Astrocyte of the spinal cord (primary cell): ENCODE measurements around the gene ADSL.

Source experiments
- DNase-seq: peaks from one replicate; pipeline ENCODE4 v3.0.0; 2011; ENCODE audit warnings: low read depth, low spot score
- H3K4me3 ChIP-seq: 2 replicates; pipeline ENCODE4 v1.5.1; 2011; ENCODE audit warnings: low read depth, mild to moderate bottlenecking, low read length, moderate library complexity
- CTCF ChIP-seq: IDR thresholded peaks from 2 replicates; pipeline ENCODE4 v1.5.1; 2012; ENCODE audit warnings: low read depth, mild to moderate bottlenecking, low read length, inconsistent platforms
- in situ Hi-C: cut with HindIII; loops from 2 replicates; pipeline ENCODE4 v1.10.0; 2017; ENCODE audit warnings: low sequenced_read_pairs

The ADSL gene

GRCh38 chr22:40346185-40347118 lies at the start of gene ADSL:
Gene ADSL, plus strand, starts transcription at chr22:40346500. Its CDS starts 59 bp downstream, at chr22:40346559.
- DNase-seq: peak; percentile 88
- H3K4me3 ChIP-seq: peak within 1 kb of the TSS; percentile 68
- in situ Hi-C loops: no loop called here
- TF ChIP-seq CTCF: no peak

GRCh38 chr22:40300316-40300715 lies 46.0 kb upstream of the ADSL start:
- in situ Hi-C loops: no loop called here
- TF ChIP-seq CTCF: no peak
- DNase-seq: no peak
- no peak overlapping the region for H3K4me3 ChIP-seq

GRCh38 chr22:40300884-40301672 lies 45.2 kb upstream of the ADSL start:
- H3K4me3 ChIP-seq: no peak overlapping the region
- no peak for TF ChIP-seq CTCF
- DNase-seq: no peak
- in situ Hi-C loops: no loop called here

GRCh38 chr22:40302149-40302548 lies 44.2 kb upstream of the ADSL start:
- H3K4me3 ChIP-seq: no peak overlapping the region
- in situ Hi-C loops: no loop called here
- no peak for TF ChIP-seq CTCF
- no peak for DNase-seq

- no peak for TF ChIP-seq CTCF
- DNase-seq: no peak
- no peak overlapping the region for H3K4me3 ChIP-seq
- in situ Hi-C loops: no loop called here
These were observed 40.7 kb upstream of the ADSL start for GRCh38 chr22:40305625-40306024.

GRCh38 chr22:40308999-40309573 lies 37.2 kb upstream of the ADSL start:
- no peak overlapping the region for H3K4me3 ChIP-seq
- in situ Hi-C loops: no loop called here
- TF ChIP-seq CTCF: no peak
- no peak for DNase-seq
